Right atrium auricular region (tissue), 2 donors: ENCODE data around the gene SLC66A1. TPM values are rescaled to one million over a fixed set of nuclear protein-coding genes. Genes with fewer than 3 reads are reported as not detected.

Experiments used
- DNase-seq: peaks from one replicate; pipeline ENCODE4 v3.0.0-alpha.2; 2019; ENCODE audit warnings: low spot score
- H3K27ac ChIP-seq, 2 donors: fragments of 200-600 bp; sonication (generic); 1 replicate in 1 of 2; 2 replicates in 1 of 2; pipeline ENCODE4 v1.5.1; 2016 to 2019
- H3K27me3 ChIP-seq, 2 donors: fragments of 200-600 bp; sonication (generic); one replicate each; pipeline versions ENCODE4 v1.5.1 to v1.6.0; 2017 to 2019
- H3K36me3 ChIP-seq: fragments of 200-600 bp; sonication (generic); one replicate; pipeline ENCODE4 v1.5.1; 2016
- H3K4me1 ChIP-seq, 2 donors: fragments of 200-600 bp; sonication (generic); one replicate each; pipeline versions ENCODE4 v1.5.1 to v1.6.0; 2017 to 2019
- H3K4me3 ChIP-seq, 2 donors: fragments of 200-600 bp; sonication (generic); 1 replicate in 1 of 2; 2 replicates in 1 of 2; pipeline ENCODE4 v1.5.1; 2017 to 2019; ENCODE audit warnings: mild to moderate bottlenecking in 1 of 2, moderate library complexity in 1 of 2
- H3K9me3 ChIP-seq, 2 donors: fragments of 200-600 bp; sonication (generic); one replicate each; pipeline ENCODE4 v1.5.1; 2019
- total RNA-seq, 2 donors: library from RNA; depleted of rRNA; stranded (reverse); fragments of >200 nt; gene quantifications; one replicate each; pipeline ENCODE4 v1.1.0, GENCODE V29; 2016
- TF ChIP-seq, protein P1 (sequence below), 2 donors: fragments of 200-600 bp; sonication (generic); IDR thresholded peaks; one replicate each; pipeline ENCODE4 v1.5.1; 2019; ENCODE audit warnings: antibody characterized with exemption in 2 of 2

Gene SLC66A1
- total RNA-seq, 2 donors from 2014 or later, result 6.8 to 9.7 TPM

- Histone ChIP-seq H3K27me3 (no peaks in the 10 kb centered on the region), H3K36me3 (peaks cover 54% of the 10 kb centered on the region), H3K9me3 (no peaks in the 10 kb centered on the region), H3K27ac (no peak overlapping the region), H3K4me1 (peaks cover 0 to 9% of the 10 kb centered on the region in 2 donors), H3K4me3 (no peak overlapping the region)
- TF ChIP-seq, protein P1, sequence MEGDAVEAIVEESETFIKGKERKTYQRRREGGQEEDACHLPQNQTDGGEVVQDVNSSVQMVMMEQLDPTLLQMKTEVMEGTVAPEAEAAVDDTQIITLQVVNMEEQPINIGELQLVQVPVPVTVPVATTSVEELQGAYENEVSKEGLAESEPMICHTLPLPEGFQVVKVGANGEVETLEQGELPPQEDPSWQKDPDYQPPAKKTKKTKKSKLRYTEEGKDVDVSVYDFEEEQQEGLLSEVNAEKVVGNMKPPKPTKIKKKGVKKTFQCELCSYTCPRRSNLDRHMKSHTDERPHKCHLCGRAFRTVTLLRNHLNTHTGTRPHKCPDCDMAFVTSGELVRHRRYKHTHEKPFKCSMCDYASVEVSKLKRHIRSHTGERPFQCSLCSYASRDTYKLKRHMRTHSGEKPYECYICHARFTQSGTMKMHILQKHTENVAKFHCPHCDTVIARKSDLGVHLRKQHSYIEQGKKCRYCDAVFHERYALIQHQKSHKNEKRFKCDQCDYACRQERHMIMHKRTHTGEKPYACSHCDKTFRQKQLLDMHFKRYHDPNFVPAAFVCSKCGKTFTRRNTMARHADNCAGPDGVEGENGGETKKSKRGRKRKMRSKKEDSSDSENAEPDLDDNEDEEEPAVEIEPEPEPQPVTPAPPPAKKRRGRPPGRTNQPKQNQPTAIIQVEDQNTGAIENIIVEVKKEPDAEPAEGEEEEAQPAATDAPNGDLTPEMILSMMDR (IDR thresholded peaks at IDR 0.05), result no peak
- no peak for DNase-seq
These were observed 6.2 kb upstream of the SLC66A1 start for GRCh38 chr1:19305880-19306279.

- no peaks in the 10 kb centered on the region for H3K27me3 ChIP-seq
- DNase-seq, result no peak
- H3K36me3 ChIP-seq, result peaks cover 54% of the 10 kb centered on the region
- no peaks in the 10 kb centered on the region for H3K9me3 ChIP-seq
- TF ChIP-seq, protein P1 (IDR thresholded peaks at IDR 0.05), result no peak
- peaks cover 0 to 17% of the 10 kb centered on the region in 2 donors for H3K4me1 ChIP-seq
- H3K27ac ChIP-seq, result no peak overlapping the region
- no peak overlapping the region for H3K4me3 ChIP-seq
These were observed 5.2 kb upstream of the SLC66A1 start for GRCh38 chr1:19306941-19307340.

- peaks cover 54% of the 10 kb centered on the region for H3K36me3 ChIP-seq
These were observed 4.2 kb upstream of the SLC66A1 start for GRCh38 chr1:19307794-19308508.

GRCh38 chr1:19308509-19308907 is 3.6 kb upstream of the SLC66A1 start:
- no peak for DNase-seq
- Histone ChIP-seq H3K27me3 (no peaks in the 10 kb centered on the region), H3K9me3 (no peaks in the 10 kb centered on the region), H3K4me1 (peaks cover 0 to 28% of the 10 kb centered on the region in 2 donors), H3K36me3 (peaks cover 49% of the 10 kb centered on the region), H3K27ac (no peak overlapping the region), H3K4me3 (no peak overlapping the region)
- TF ChIP-seq, protein P1 (IDR thresholded peaks at IDR 0.05), result no peak

More at GRCh38 chr1:19307794-19308508, 4.2 kb upstream of the SLC66A1 start:
- no peaks in the 10 kb centered on the region for H3K9me3 ChIP-seq
- TF ChIP-seq, protein P1 (IDR thresholded peaks at IDR 0.05), result no peak
- peaks cover 0 to 23% of the 10 kb centered on the region in 2 donors for H3K4me1 ChIP-seq
- no peak overlapping the region for H3K4me3 ChIP-seq
- no peak for DNase-seq
- no peaks in the 10 kb centered on the region for H3K27me3 ChIP-seq
- H3K27ac ChIP-seq, result no peak overlapping the region

DNA sequence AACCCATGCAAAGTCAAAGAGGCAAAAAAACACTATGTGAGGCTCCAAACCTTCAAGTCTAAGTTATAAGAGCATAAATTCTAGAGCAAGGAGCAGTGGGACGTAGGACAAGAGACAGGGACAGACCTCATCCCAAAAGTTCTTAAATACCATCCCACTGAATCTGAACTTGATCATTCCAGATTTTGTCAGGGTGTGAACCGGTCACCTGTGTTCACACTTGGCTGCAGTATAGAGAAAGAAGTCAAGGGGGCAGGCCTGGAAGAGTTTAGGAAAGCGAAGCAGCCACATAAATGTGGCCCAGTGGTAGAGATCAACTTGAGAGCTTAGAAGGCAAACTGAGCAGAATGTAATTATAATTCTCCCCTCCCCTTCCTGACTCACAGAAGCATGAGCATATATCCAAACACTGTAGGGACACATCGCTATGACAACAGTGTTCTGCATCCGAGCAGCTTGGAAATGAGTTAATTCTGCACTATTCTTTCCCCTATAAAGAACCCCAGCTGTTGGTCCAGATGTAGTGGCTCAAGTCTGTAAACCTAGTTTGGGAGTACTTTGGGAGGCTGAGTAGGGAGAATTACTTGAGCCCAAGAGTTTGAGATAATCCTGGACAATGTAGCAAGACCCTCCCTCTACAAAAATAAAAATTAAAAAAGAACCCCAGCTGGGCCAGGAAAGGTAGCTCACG is 2.9 kb upstream of the SLC66A1 start:
- TF ChIP-seq, protein P1 (IDR thresholded peaks at IDR 0.05), result no peak
- Histone ChIP-seq H3K27ac (no peak overlapping the region), H3K4me1 (peaks cover 0 to 30% of the 10 kb centered on the region in 2 donors), H3K36me3 (peaks cover 41% of the 10 kb centered on the region), H3K4me3 (no peak overlapping the region), H3K27me3 (no peaks in the 10 kb centered on the region), H3K9me3 (no peaks in the 10 kb centered on the region)
- no peak for DNase-seq
